ENCODE measurements around the gene ANKS3. TPM values are rescaled to one million over a fixed set of nuclear protein-coding genes. Genes with fewer than 3 reads are reported as not detected.

The ANKS3 gene
- total and polyA plus RNA-seq, 9 donors: 6.7 to 37.4 (median 29.6) TPM

DNA sequence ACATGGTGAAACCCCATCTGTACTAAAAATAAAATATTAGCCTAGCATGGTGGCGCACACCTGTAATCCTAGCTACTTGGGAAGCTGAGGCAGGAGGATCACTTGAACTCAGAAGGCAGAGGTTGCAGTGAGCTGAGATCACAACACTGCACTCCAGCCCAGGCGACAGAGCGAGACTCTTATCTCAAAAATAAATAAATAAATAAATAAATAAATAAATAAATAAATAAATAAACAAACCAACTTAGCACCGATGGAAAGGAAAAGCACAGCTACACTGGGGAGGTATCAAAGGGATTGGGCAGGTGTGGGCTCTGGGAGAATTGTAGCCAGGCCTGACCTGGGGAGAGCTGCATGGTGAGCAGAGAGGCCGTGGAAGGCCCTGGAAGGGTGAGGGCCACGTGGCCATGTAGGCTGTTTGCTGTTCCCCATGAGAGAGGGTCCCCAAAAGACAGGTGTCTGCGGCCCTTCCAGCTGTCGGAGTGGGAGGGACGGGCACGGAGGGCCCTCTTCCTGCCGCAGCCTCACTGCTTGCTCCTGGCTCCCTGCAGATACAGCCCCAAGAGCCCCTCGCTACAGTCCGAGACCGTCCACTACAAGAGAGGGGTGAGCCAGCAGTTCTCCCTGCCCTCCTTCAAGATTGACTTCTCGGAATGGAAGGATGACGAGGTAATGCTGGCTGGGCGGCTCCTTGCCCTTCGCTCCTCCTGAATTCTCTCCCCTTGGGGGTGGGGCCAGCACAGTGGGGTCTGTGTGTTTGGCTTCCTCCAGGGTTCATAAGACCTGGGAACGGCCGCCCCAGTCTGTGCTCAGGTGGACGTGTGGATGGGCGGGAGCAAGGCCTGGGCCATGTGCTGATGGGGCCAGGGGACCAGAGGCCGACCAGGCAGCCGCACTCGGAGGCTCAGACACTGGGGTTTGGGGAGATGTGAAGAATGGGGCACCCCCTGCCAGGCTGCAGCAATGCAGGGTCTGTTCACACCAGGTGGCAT is 77.1 kb downstream of the ANKS3 start:
- H3K27ac ChIP-seq: no peak overlapping the region
- H3K27me3 ChIP-seq: no peaks in the 10 kb centered on the region
- H3K9me3 ChIP-seq: no peaks in the 10 kb centered on the region
- WGBS, 3 donors: 87 to 94% (median 91%) methylated on average over 25 of the region's 25 CpGs
- H3K4me1 ChIP-seq (ENCODE audit: insufficient read depth): no peaks in the 10 kb centered on the region
- no peaks in the 10 kb centered on the region for H3K36me3 ChIP-seq
- intact Hi-C loops (cut with DNase I): no loop called here
- no peak overlapping the region for H3K4me3 ChIP-seq
- DNase-seq: no peak
- TF ChIP-seq POLR2A (IDR thresholded peaks at IDR 0.05) (no peak), EP300 (IDR thresholded peaks at IDR 0.05) (no peak)
- TF ChIP-seq, protein P1, sequence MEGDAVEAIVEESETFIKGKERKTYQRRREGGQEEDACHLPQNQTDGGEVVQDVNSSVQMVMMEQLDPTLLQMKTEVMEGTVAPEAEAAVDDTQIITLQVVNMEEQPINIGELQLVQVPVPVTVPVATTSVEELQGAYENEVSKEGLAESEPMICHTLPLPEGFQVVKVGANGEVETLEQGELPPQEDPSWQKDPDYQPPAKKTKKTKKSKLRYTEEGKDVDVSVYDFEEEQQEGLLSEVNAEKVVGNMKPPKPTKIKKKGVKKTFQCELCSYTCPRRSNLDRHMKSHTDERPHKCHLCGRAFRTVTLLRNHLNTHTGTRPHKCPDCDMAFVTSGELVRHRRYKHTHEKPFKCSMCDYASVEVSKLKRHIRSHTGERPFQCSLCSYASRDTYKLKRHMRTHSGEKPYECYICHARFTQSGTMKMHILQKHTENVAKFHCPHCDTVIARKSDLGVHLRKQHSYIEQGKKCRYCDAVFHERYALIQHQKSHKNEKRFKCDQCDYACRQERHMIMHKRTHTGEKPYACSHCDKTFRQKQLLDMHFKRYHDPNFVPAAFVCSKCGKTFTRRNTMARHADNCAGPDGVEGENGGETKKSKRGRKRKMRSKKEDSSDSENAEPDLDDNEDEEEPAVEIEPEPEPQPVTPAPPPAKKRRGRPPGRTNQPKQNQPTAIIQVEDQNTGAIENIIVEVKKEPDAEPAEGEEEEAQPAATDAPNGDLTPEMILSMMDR (IDR thresholded peaks at IDR 0.05): no peak

DNA sequence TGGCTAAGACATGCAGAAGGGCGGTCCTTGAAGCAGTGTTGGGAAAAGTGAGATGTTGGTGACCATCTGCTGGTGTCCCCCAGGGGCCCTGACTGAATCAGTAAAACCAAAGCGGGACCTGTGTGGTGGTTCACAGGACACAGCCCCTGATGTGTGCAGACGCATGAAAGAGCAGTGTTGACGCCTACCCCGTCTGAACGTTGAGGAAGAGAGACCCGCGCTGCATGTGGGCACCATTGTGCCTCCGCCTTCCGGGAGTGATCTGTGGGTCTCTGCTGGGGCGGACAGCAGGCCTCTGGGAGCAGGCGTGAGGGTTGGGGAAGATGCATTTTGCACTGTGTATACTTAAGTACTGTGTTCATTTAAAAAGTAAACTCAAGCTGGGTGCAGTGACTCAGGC is 77.8 kb downstream of the ANKS3 start:
- Histone ChIP-seq H3K9me3 (no peaks in the 10 kb centered on the region), H3K4me1 (ENCODE audit: insufficient read depth) (no peaks in the 10 kb centered on the region), H3K27ac (no peak overlapping the region), H3K4me3 (no peak overlapping the region), H3K36me3 (no peaks in the 10 kb centered on the region), H3K27me3 (no peaks in the 10 kb centered on the region)
- DNase-seq: no peak
- intact Hi-C loops (cut with DNase I): no loop called here
- TF ChIP-seq POLR2A (IDR thresholded peaks at IDR 0.05) (no peak), EP300 (IDR thresholded peaks at IDR 0.05) (no peak)
- TF ChIP-seq, protein P1 (IDR thresholded peaks at IDR 0.05): no peak
- WGBS, 3 donors: 94 to 95% (median 95%) methylated on average over 12 of the region's 12 CpGs

DNA sequence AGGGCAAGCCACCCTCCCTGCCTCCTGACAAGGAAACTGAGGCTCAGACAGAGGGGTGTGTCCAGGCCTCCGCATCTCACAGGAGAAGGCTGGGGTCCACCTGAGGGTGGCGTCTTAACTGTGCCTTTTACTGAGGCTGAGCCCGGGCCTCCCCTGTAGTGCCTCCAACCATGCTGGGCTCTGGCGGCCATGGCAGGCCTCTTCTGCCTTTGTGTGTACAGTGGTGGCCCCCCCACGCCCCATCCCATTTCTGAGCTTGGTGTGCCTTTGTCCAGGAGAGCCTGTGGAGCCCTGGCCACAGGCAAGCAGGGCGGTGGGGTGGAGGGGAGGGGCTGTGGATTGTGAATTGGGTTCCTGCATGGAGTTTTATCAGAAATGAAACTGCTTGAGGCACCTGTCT is 78.3 kb downstream of the ANKS3 start:
- H3K27me3 ChIP-seq: no peaks in the 10 kb centered on the region
- H3K9me3 ChIP-seq: no peaks in the 10 kb centered on the region
- H3K4me1 ChIP-seq (ENCODE audit: insufficient read depth): no peaks in the 10 kb centered on the region
- no peak overlapping the region for H3K27ac ChIP-seq
- TF ChIP-seq, protein P1 (IDR thresholded peaks at IDR 0.05): no peak
- TF ChIP-seq POLR2A (IDR thresholded peaks at IDR 0.05): no peak
- TF ChIP-seq EP300 (IDR thresholded peaks at IDR 0.05): no peak
- no peak for DNase-seq
- WGBS, 3 donors: 93 to 98% (median 94%) methylated on average over 6 of the region's 6 CpGs
- H3K36me3 ChIP-seq: no peaks in the 10 kb centered on the region
- H3K4me3 ChIP-seq: no peak overlapping the region
- intact Hi-C loops (cut with DNase I): no loop called here

DNA sequence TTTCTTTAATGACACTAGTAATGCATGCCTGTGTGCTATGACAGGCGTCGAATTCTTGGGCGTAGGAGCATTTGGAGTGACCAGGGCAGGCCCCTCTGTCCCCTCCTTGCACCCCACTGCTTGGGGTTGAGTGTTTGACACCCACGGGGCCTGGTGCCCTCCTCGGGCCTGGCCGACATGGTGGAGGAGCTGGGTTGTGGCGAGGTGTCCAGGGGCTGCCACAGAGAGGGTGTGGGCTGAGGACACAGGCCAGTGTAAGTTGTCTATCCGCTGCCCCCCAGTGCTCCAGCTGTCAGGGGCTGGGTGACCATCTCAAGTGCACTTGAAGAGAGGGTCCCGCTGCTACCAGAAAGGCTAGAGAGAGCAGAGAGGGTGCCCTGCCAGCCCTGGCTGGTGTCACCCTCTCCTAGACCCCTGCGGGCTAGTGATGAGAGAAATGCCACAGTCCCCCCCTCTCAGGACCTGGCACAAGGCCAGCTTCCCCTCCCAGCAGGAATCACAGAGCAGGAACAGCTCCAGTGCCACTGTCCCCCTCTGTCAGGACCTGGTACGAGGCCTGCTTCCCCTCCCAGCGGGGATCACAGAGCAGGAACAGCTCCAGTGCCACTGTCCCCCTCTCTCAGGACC is 79.0 kb downstream of the ANKS3 start:
- Histone ChIP-seq H3K36me3 (no peaks in the 10 kb centered on the region), H3K4me3 (no peak overlapping the region), H3K27ac (no peak overlapping the region), H3K27me3 (no peaks in the 10 kb centered on the region), H3K9me3 (no peaks in the 10 kb centered on the region), H3K4me1 (ENCODE audit: insufficient read depth) (no peaks in the 10 kb centered on the region)
- 90 to 93% (median 91%) methylated on average over 12 of the region's 12 CpGs for WGBS, 3 donors
- TF ChIP-seq EP300 (IDR thresholded peaks at IDR 0.05): no peak
- TF ChIP-seq, protein P1 (IDR thresholded peaks at IDR 0.05): no peak
- TF ChIP-seq POLR2A (IDR thresholded peaks at IDR 0.05): no peak
- intact Hi-C loops (cut with DNase I): no loop called here
- no peak for DNase-seq
